ENCODE data around the gene MPP1. TPM values are rescaled to one million over a fixed set of nuclear protein-coding genes. Genes with fewer than 3 reads are reported as not detected.

The MPP1 gene
- total and polyA plus RNA-seq, 9 of the 15 experiments (the other 6 are each of a cell fraction or from before 2014, with no cell fraction given): 227 to 395 (median 283) TPM

DNA sequence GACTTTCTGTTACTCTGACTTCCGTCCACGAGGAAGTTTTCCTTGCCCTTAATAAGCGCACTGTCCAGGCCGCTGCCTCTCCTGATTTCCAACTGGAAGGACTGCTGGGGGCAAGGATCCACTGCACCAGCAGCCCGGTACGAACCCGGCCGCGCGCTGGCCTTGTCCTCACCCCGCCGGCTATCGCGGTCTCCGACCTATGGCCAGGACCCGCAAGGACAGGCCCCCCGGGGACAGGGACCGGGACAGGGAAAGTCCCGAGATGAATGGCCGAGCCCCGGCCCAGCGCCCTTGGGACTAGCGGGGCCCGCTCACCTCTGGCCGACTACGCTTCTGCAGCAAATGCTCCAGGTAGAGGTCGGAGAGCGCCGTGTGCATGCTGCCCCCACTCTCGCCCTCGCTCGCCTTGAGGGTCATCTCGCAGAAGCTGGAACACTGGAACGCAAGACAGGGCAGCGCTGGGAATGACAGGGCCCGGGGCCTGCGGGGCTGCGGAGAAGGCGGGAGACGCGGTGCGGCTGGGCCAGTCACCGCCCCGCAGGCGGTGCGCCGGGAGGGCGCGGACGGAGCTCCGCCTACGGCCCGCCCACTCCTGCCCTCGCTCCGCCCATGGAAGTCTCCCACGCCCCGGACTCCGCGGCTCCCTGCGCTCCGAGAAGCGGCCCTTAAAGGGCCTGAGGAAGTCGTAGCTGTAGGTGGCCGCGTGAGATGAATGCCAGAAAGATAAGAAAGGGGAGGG, at the start of gene MPP1 (continued):
- peak; percentile 70; the same call in 1 of the 2 replicates for TF ChIP-seq CBX1 (IDR thresholded peaks at IDR 0.05; ENCODE audit: low read depth)
- peak; percentile 54 for TF ChIP-seq CHD2 (IDR thresholded peaks at IDR 0.05; ENCODE audit: low read depth, low read length)
- no peak for TF ChIP-seq ZNF785 (CRISPR knock-in tag; IDR thresholded peaks at IDR 0.05)
- peak; percentile 31 for TF ChIP-seq MEIS2 (IDR thresholded peaks at IDR 0.05; ENCODE audit: partially characterized antibody)
- TF ChIP-seq ARNT (IDR thresholded peaks at IDR 0.05): no peak
- TF ChIP-seq, protein P1, sequence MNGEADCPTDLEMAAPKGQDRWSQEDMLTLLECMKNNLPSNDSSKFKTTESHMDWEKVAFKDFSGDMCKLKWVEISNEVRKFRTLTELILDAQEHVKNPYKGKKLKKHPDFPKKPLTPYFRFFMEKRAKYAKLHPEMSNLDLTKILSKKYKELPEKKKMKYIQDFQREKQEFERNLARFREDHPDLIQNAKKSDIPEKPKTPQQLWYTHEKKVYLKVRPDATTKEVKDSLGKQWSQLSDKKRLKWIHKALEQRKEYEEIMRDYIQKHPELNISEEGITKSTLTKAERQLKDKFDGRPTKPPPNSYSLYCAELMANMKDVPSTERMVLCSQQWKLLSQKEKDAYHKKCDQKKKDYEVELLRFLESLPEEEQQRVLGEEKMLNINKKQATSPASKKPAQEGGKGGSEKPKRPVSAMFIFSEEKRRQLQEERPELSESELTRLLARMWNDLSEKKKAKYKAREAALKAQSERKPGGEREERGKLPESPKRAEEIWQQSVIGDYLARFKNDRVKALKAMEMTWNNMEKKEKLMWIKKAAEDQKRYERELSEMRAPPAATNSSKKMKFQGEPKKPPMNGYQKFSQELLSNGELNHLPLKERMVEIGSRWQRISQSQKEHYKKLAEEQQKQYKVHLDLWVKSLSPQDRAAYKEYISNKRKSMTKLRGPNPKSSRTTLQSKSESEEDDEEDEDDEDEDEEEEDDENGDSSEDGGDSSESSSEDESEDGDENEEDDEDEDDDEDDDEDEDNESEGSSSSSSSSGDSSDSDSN (IDR thresholded peaks at IDR 0.05; ENCODE audit: borderline replicate concordance in 1 of 2, low read depth in 2 of 2, low read length in 2 of 2): 0 out of 4 replicates have a peak, but pooled peaks have one; percentile 13 to 26
- TF ChIP-seq HMGN3 (IDR thresholded peaks at IDR 0.05; ENCODE audit: borderline replicate concordance, extremely low read depth, insufficient read length, low read depth, low read length): peak; percentile 95
- TF ChIP-seq TAF1 (IDR thresholded peaks at IDR 0.05; ENCODE audit: control insufficient read depth, extremely low read depth, insufficient read depth, low read length, severe bottlenecking): peak; percentile 86
- TF ChIP-seq ZFX (CRISPR knock-in tag; IDR thresholded peaks at IDR 0.05): peak; percentile 81
- TF ChIP-seq SIRT6 (IDR thresholded peaks at IDR 0.05; ENCODE audit: low read depth, low read length): no peak
- no peak for TF ChIP-seq NEUROD1 (IDR thresholded peaks at IDR 0.05; ENCODE audit: borderline replicate concordance, low read depth, low read length, partially characterized antibody)
- peak; percentile 86 to 88 for TF ChIP-seq NRF1 (conservative IDR thresholded peaks at IDR 0.05 in 1 of 2, IDR thresholded peaks at IDR 0.05 in 1 of 2)
- TF ChIP-seq, protein P2, sequence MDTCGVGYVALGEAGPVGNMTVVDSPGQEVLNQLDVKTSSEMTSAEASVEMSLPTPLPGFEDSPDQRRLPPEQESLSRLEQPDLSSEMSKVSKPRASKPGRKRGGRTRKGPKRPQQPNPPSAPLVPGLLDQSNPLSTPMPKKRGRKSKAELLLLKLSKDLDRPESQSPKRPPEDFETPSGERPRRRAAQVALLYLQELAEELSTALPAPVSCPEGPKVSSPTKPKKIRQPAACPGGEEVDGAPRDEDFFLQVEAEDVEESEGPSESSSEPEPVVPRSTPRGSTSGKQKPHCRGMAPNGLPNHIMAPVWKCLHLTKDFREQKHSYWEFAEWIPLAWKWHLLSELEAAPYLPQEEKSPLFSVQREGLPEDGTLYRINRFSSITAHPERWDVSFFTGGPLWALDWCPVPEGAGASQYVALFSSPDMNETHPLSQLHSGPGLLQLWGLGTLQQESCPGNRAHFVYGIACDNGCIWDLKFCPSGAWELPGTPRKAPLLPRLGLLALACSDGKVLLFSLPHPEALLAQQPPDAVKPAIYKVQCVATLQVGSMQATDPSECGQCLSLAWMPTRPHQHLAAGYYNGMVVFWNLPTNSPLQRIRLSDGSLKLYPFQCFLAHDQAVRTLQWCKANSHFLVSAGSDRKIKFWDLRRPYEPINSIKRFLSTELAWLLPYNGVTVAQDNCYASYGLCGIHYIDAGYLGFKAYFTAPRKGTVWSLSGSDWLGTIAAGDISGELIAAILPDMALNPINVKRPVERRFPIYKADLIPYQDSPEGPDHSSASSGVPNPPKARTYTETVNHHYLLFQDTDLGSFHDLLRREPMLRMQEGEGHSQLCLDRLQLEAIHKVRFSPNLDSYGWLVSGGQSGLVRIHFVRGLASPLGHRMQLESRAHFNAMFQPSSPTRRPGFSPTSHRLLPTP (IDR thresholded peaks at IDR 0.05; ENCODE audit: borderline replicate concordance, extremely low read depth, insufficient read length): no peak
- no peak for TF ChIP-seq ZNF586 (CRISPR knock-in tag; conservative IDR thresholded peaks at IDR 0.05)
- peak in 1 of 2 experiments; percentile 51; a peak in 1 of 4 replicates for TF ChIP-seq NONO (IDR thresholded peaks at IDR 0.05; ENCODE audit: low read depth in 2 of 2, low read length in 1 of 2)
- peak; percentile 89 for TF ChIP-seq POLR2G (IDR thresholded peaks at IDR 0.05; ENCODE audit: low read depth, low read length)
- peak; percentile 77 for TF ChIP-seq CHD1 (IDR thresholded peaks at IDR 0.05; ENCODE audit: low read length)
- no peak for TF ChIP-seq ZKSCAN8 (CRISPR knock-in tag; IDR thresholded peaks at IDR 0.05)
- TF ChIP-seq, protein P3, sequence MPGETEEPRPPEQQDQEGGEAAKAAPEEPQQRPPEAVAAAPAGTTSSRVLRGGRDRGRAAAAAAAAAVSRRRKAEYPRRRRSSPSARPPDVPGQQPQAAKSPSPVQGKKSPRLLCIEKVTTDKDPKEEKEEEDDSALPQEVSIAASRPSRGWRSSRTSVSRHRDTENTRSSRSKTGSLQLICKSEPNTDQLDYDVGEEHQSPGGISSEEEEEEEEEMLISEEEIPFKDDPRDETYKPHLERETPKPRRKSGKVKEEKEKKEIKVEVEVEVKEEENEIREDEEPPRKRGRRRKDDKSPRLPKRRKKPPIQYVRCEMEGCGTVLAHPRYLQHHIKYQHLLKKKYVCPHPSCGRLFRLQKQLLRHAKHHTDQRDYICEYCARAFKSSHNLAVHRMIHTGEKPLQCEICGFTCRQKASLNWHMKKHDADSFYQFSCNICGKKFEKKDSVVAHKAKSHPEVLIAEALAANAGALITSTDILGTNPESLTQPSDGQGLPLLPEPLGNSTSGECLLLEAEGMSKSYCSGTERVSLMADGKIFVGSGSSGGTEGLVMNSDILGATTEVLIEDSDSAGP (CRISPR knock-in tag; IDR thresholded peaks at IDR 0.05): peak; percentile 49; the same call in 1 of the 2 replicates
- no peak for TF ChIP-seq ZNF354B (CRISPR knock-in tag; IDR thresholded peaks at IDR 0.05)
